PFSK-1 (cell line): ENCODE measurements around the gene PPL.

Experiments
- FOXP2 ChIP-seq: optimal IDR thresholded peaks from 2 replicates; pipeline ENCODE3; 2011; ENCODE audit warnings: borderline replicate concordance, control low read depth, inconsistent platforms; ENCODE audit not compliant: insufficient read depth; ENCODE audit errors: extremely low read length, extremely low read depth
- POLR2AphosphoS5 ChIP-seq: IDR thresholded peaks from 2 replicates; pipeline ENCODE4 v1.6.1; 2012; ENCODE audit warnings: low read depth, mild to moderate bottlenecking, control low read depth, low read length, moderate library complexity
- SIN3A ChIP-seq: IDR thresholded peaks from 2 replicates; pipeline ENCODE4 v1.6.1; 2012; ENCODE audit warnings: mild to moderate bottlenecking, low read length, moderate library complexity, borderline replicate concordance; ENCODE audit not compliant: insufficient read depth
- TAF1 ChIP-seq: IDR thresholded peaks from 2 replicates; pipeline ENCODE4 v1.6.1; 2012; ENCODE audit warnings: low read length, control low read depth, borderline replicate concordance; ENCODE audit not compliant: insufficient read depth
- TF ChIP-seq, protein P1 (sequence below), 2 experiments: IDR thresholded peaks; 2 replicates each; pipeline versions ENCODE4 v1.6.1 to v1.8.0; 2011 to 2012; ENCODE audit warnings: low read depth in 2 of 2, low read length in 2 of 2, control low read depth in 1 of 2, inconsistent platforms in 1 of 2, mild to moderate bottlenecking in 1 of 2, moderate library complexity in 1 of 2; ENCODE audit not compliant: insufficient read depth in 1 of 2

Gene PPL

DNA sequence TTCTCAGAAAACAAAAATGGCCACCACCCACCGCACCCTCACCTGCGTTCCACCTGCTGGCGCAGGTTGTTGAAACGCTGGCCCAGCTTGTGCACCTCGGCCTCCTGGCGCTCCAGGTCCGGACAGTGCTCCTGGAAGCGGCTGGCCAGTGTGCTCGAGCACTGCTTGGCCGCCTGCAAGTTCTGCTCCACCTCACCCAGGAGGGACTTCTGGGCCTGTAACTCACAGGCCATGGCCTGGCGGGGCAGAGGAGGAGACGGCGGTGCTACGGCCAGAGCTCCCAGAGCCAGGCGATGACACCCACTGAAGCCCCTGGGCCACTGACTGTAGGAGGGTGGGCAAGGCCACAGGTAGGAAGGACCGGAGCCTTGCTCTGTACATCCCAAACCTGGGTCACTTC lies 46.3 kb downstream of the PPL start:
- TF ChIP-seq POLR2AphosphoS5, result no peak
- TF ChIP-seq SIN3A, result no peak
- TF ChIP-seq FOXP2, result no peak
- TF ChIP-seq, protein P1, sequence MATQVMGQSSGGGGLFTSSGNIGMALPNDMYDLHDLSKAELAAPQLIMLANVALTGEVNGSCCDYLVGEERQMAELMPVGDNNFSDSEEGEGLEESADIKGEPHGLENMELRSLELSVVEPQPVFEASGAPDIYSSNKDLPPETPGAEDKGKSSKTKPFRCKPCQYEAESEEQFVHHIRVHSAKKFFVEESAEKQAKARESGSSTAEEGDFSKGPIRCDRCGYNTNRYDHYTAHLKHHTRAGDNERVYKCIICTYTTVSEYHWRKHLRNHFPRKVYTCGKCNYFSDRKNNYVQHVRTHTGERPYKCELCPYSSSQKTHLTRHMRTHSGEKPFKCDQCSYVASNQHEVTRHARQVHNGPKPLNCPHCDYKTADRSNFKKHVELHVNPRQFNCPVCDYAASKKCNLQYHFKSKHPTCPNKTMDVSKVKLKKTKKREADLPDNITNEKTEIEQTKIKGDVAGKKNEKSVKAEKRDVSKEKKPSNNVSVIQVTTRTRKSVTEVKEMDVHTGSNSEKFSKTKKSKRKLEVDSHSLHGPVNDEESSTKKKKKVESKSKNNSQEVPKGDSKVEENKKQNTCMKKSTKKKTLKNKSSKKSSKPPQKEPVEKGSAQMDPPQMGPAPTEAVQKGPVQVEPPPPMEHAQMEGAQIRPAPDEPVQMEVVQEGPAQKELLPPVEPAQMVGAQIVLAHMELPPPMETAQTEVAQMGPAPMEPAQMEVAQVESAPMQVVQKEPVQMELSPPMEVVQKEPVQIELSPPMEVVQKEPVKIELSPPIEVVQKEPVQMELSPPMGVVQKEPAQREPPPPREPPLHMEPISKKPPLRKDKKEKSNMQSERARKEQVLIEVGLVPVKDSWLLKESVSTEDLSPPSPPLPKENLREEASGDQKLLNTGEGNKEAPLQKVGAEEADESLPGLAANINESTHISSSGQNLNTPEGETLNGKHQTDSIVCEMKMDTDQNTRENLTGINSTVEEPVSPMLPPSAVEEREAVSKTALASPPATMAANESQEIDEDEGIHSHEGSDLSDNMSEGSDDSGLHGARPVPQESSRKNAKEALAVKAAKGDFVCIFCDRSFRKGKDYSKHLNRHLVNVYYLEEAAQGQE (IDR thresholded peaks at IDR 0.05; ENCODE audit: insufficient read depth in 1 of 2, low read depth in 2 of 2, low read length in 2 of 2), result no peak
- no peak for TF ChIP-seq TAF1

DNA sequence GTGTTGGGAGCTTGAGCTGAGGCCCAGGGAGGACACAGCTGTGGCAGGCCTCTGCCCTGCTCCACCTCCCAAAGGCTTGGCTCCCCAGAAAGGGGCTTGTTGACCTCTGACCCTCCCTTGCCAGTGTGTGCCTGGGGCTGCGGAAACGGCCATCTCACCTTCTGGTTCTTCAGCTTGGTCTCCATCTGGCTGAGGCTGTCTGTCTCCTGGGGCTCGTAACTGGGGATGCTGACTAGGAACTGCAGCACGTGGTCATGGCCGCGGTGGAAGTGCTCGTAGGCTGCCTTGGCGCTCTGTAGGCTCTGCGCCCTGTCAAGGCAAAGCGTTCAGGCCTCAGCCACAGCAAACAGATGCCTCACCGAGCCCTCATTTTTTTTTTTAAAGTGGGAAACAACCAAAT lies 46.9 kb downstream of the PPL start:
- no peak for TF ChIP-seq SIN3A
- TF ChIP-seq TAF1, result no peak
- TF ChIP-seq, protein P1 (IDR thresholded peaks at IDR 0.05; ENCODE audit: insufficient read depth in 1 of 2, low read depth in 2 of 2, low read length in 2 of 2), result no peak
- no peak for TF ChIP-seq POLR2AphosphoS5
- no peak for TF ChIP-seq FOXP2

DNA sequence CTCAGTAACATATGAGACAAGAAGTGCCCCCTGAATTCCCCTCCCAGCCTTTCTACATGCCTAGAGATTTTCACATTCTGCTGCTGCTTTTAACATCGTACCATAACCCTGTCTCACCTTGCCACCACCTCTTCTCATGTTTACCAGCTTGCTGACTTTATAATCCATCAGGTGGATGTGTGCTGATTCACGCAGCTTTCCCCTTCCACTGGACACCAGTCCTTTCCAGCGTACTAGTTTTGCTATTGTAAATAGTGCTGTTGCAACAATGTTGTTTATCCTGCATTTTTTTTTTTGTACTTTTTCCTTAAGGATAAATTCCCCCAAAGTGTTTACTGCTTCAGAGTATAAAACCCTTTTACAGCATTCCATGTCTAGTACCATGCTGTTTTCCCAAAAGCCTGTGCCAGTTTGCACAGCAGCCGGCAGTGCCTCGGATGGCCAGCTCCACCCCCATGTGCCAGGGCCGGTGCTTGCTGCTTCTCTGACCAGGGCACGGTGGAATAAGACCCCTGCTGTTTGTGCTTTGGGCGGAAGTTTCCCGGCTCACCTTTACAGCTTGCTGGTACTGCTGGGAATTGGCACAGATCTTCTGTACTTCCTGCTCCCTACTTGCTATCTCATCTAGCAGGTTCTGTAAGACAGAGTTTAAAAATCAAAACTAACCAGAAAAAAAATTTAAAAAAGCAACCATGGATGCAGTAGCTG lies 48.4 kb downstream of the PPL start:
- TF ChIP-seq SIN3A, result no peak
- no peak for TF ChIP-seq FOXP2
- TF ChIP-seq TAF1, result no peak
- TF ChIP-seq, protein P1 (IDR thresholded peaks at IDR 0.05; ENCODE audit: insufficient read depth in 1 of 2, low read depth in 2 of 2, low read length in 2 of 2), result no peak
- no peak for TF ChIP-seq POLR2AphosphoS5

DNA sequence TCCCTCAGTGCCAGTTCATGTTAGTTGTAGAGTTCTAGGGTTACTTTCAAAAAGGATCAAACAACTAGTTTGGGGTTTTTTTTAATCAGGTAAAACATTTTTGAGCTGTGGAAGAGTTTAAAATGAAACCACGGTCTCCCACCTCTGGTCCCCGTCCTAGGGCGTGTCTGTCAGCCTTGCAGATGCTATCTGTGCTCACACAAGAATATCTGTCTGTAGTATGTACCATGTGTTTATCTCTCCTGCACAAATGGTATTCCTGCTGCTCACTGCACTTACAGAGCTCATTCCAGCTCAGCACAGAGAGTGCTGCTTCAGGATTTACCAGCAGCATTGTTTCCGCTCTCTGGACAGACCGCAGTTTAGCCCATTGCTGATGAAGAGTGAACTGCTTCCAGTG lies 50.8 kb downstream of the PPL start:
- TF ChIP-seq TAF1 (no peak), SIN3A (no peak), POLR2AphosphoS5 (no peak), FOXP2 (no peak)
- TF ChIP-seq, protein P1 (IDR thresholded peaks at IDR 0.05; ENCODE audit: insufficient read depth in 1 of 2, low read depth in 2 of 2, low read length in 2 of 2), result no peak
